ENCODE results near the gene GORASP2. TPM values are rescaled to one million over a fixed set of nuclear protein-coding genes. Genes with fewer than 3 reads are reported as not detected.

Gene GORASP2
- total RNA-seq, 4 donors from 2014 or later: 42.7 to 50.5 (median 46.1) TPM

DNA sequence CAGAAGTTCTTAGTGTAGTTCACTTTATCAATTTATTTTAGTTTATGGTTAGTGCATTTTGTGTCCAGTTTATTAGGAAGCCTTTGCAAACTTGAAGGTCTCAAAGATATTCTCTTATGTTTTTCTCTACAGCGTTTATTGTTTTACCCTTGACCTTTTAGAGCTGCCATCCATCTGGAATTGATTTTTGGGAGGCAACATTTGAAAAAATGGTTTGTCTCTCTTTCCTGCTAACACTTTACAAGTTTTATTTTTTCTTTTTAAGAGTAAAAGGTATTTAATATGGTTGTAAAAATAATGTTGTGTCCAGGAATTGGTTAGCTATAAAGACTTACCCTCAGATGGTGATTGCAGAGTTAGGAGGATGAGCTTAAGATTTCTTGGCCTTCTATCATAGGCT is 14.0 kb downstream of the GORASP2 start:
- no peak for ATAC-seq (ENCODE audit: low FRiP score)
- DNase-seq (ENCODE audit: low spot score): no peak
- TF ChIP-seq, protein P1, sequence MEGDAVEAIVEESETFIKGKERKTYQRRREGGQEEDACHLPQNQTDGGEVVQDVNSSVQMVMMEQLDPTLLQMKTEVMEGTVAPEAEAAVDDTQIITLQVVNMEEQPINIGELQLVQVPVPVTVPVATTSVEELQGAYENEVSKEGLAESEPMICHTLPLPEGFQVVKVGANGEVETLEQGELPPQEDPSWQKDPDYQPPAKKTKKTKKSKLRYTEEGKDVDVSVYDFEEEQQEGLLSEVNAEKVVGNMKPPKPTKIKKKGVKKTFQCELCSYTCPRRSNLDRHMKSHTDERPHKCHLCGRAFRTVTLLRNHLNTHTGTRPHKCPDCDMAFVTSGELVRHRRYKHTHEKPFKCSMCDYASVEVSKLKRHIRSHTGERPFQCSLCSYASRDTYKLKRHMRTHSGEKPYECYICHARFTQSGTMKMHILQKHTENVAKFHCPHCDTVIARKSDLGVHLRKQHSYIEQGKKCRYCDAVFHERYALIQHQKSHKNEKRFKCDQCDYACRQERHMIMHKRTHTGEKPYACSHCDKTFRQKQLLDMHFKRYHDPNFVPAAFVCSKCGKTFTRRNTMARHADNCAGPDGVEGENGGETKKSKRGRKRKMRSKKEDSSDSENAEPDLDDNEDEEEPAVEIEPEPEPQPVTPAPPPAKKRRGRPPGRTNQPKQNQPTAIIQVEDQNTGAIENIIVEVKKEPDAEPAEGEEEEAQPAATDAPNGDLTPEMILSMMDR (IDR thresholded peaks at IDR 0.05): no peak

DNA sequence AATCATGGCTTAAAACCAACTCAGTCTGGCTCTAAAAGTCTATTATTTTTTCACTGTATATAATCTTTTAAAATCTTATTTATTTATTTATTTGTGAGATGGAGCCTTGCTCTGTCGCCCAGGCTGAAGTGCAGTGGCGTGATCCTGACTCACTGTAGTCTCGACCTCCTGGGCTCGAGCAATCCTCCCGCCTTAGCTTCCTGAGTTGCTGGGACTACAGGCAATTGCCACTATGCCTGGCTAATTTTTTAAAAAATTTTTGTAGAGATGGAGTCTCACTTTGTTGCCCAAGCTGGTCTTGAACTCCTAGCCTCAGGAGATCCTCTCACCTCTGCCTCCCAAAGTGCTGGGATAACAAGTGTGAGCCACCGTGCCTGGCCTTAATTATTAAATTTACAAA is 14.5 kb downstream of the GORASP2 start:
- TF ChIP-seq, protein P1 (IDR thresholded peaks at IDR 0.05): no peak
- ATAC-seq (ENCODE audit: low FRiP score) (no peak), DNase-seq (ENCODE audit: low spot score) (no peak)

DNA sequence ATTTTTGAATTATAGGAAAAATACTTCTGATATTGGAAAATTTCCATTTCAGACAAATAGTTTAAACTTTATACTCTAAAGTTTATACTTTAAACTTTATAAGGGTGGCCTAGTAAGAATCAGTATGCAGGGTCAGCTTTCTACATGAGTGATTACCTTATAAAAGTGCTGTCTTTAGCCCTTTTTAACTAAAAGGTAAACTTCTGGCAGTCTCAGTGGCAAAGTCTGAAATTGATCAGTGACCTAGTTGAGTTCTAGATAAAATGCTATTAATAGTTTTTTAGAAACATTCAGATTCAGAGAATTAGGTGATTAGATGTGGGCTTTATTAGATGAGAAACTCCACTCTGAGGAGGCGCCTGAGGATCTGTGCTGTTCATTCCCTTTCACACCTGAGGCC is 15.5 kb downstream of the GORASP2 start:
- no peak for ATAC-seq (ENCODE audit: low FRiP score)
- TF ChIP-seq, protein P1 (IDR thresholded peaks at IDR 0.05): no peak
- no peak for DNase-seq (ENCODE audit: low spot score)

DNA sequence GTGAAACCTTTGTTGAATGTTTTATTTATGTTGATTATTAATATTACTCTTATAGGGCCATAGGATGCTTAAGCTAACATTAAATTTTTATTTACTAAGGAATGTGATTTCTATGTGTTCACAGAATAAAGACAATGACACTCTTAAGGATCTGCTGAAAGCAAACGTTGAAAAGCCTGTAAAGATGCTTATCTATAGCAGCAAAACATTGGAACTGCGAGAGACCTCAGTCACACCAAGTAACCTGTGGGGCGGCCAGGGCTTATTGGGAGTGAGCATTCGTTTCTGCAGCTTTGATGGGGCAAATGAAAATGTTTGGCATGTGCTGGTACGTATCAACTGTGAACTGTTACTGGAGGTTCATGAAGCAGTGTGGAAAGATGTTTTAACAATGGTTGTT is 20.4 kb downstream of the GORASP2 start:
- no peak for DNase-seq (ENCODE audit: low spot score)
- ATAC-seq (ENCODE audit: low FRiP score): no peak
- TF ChIP-seq, protein P1 (IDR thresholded peaks at IDR 0.05): no peak

DNA sequence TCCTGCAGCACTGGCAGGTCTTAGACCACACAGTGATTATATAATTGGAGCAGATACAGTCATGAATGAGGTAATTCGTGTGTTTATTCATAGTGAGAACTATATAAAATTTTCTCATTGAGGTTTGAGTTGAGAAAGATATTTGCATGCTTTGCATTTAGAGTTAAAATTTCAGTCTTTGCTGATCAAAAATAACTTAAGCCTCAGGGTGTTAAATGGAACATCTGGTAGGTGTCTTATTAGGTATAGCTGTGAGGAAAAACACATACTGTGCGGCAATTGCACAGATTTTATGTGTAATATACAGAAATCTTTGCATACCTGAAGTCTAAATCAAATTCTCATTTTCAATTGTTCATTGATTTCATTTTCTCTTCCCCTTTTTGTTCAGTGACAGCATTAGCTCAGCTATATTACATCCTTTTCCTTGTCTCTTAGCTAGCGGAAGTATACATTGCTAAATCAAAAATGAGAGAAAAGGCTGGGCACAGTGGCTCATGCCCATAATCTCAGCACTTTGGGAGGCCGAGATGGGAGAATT is 21.2 kb downstream of the GORASP2 start:
- no peak for ATAC-seq (ENCODE audit: low FRiP score)
- TF ChIP-seq, protein P1 (IDR thresholded peaks at IDR 0.05): no peak
- no peak for DNase-seq (ENCODE audit: low spot score)

DNA sequence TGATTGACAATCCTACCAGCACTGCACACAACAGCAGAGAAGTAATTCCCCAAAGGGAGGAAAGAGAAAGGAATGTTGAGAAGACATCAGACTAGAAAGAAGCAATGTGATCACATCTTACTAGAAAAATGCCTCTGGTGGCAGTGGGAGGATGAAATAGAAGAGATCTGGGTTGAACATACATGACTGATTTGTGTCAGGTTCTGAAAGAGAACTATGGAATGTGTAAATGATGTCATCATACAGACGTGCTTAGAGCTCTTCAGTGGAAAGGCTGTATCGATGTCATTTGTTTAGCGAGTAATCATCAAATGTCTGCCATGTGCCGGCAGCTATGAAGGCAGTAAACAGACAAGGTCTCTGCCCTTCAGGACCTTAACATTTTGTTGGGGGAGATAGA is 24.9 kb downstream of the GORASP2 start:
- TF ChIP-seq, protein P1 (IDR thresholded peaks at IDR 0.05): no peak
- no peak for DNase-seq (ENCODE audit: low spot score)
- no peak for ATAC-seq (ENCODE audit: low FRiP score)

DNA sequence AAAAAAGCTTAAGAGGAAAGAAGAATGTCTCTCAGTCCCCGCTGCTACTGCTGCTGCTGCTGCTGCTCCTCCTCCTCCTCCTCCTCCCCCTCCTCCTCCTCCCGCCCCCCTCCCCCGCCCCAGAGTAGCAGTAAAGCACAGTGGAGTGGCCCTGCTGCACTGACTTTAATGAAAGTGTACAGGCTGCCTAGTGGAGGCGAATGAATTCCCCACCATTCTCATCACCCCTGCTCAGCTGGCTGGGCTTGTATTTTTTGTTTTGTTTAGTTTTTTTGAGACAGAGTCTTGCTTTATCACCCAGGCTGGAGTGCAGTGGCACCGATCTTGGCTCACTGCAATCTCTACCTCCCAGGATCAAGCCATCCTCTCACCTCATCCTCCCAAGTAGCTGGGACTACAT is 34.3 kb downstream of the GORASP2 start:
- TF ChIP-seq, protein P1 (IDR thresholded peaks at IDR 0.05): no peak
- ATAC-seq (ENCODE audit: low FRiP score): no peak
- no peak for DNase-seq (ENCODE audit: low spot score)

All from omental fat pad (tissue), 4 donors.